Activated CD8-positive, alpha-beta memory T cell treated with anti-CD3 and anti-CD28 coated beads for 1 hour (primary cell): ENCODE results near the gene NOP53.
"Not testable (repeated sequence)": the region's sequence is repeated elsewhere in the genome, so short reads cannot be mapped to it uniquely, and the experiment has no call there.

Experiments
- DNase-seq, 2 donors: peaks; one replicate each; pipeline ENCODE4 v3.0.0-alpha.2; 2020; ENCODE audit warnings: low read depth in 1 of 2; ENCODE audit errors: extremely low read depth in 1 of 2

NOP53 gene

DNA sequence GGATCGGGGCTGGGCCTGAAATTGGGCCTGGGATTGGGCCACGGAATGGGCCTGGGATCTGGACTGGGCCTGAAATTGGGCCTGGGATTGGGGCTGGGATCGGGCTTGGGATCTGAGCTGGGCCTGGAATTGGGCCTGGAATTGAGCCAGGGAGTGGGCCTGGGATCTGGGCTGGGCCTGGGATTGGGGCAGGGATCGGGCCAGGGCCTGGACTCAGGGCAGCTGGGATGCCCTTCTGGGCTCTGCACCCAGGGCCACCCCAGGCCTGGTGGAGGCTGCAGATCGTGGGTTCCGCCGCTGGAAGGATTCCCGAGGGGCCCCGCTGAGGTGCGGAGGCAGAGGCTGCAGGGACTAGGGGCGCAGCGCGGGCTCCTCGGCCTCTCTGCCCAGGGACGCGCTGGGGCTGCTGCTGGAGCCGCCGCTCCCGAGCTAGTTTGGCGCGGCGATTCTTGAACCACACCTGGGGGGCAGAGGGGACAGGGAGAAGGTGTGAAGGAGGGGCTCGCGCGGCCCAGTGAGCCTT, 57.2 kb downstream of the NOP53 start:
- DNase-seq = no peak

DNA sequence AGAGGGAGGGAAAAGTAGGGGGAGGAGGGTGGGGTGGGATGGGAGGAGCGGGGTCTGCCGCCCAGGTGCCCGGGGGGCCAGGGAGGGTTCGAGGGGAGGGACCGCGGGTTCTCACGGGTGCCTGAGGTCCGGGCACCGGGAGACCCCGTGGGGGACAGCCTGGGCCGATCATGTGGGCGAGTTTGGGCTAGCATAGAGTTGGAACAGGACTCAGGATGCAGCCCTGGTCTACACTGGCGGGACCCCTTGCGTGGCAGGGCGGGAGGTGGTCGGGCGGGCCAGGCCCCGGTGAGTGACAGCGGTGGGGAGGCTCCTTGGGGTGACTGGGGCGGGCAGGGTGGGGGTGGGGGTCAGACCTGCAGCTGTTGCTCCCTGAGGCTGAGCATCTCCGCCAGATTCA, 57.8 kb downstream of the NOP53 start:
- not testable (repeated sequence) for DNase-seq

DNA sequence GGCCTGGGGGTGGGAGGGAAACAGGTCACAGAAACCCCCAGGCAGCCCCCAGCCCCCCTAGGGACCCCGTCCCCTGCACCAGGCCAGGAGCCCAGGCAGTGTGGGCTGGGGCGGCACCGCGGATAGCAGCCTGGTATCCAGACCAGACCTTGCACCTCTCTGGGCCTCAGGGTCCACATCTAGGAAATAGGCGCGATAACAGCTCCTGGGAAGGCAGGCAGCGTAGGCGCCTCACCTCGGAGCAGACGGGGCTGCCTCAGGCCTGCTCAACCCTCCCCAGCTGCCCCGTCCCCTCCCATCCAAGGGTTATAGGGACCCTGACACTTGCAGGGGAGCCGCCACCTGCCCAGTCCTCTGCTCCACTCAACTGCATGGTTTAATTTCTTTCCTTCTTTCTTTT, 58.3 kb downstream of the NOP53 start:
- not testable (repeated sequence) for DNase-seq

GRCh38 chr19:47804451-47804850, 59.1 kb downstream of the NOP53 start, which contains the start of gene TPRX1:
TPRX1 (minus strand) TSS chr19:47804551; CDS start chr19:47804539, 12 bp downstream.
- DNase-seq = not testable (repeated sequence)

DNA sequence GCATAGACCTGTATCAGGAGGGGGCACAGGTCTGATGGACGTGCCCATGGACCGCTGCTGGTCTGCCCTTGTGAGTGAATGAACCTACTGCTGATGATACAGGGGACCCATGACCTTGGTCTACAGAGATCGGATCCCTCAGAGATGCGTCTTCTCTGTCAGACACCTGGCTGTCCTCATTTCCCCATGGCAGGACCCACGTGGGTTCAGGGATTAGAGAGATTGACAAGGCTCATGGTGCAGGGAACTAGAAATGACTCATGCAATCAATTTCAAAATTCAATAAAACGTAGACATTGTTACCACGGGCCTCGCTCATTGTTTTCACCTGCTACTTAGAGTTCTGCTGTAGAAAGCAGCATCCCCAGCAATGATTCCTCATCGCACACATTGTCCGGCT, 60.0 kb downstream of the NOP53 start:
- DNase-seq = no peak

GRCh38 chr19:47806435-47806834, 61.1 kb downstream of the NOP53 start:
- no peak for DNase-seq
